Upper lobe of left lung (tissue), 4 donors: ENCODE results near the gene MKI67.

Source experiments
- EP300 ChIP-seq, 4 donors: sonication (generic); formaldehyde crosslinking; IDR thresholded peaks; one replicate each; pipeline ENCODE4 v1.5.1; 2017; ENCODE audit warnings: antibody characterized with exemption in 4 of 4, control low read depth in 2 of 4
- POLR2AphosphoS5 ChIP-seq, 2 donors: sonication (generic); formaldehyde crosslinking; IDR thresholded peaks; one replicate each; pipeline ENCODE4 v1.5.1; 2017; ENCODE audit warnings: antibody characterized with exemption in 2 of 2
- TF ChIP-seq, protein P1 (sequence below), 6 experiments: fragments of 450-650 bp in 4 of 6; fragments of 200-600 bp in 2 of 6; sonication (generic) in 2 of 6; IDR thresholded peaks; one replicate each; pipeline ENCODE4 v1.5.1; 2016 to 2019; ENCODE audit warnings: antibody characterized with exemption in 6 of 6

DNA sequence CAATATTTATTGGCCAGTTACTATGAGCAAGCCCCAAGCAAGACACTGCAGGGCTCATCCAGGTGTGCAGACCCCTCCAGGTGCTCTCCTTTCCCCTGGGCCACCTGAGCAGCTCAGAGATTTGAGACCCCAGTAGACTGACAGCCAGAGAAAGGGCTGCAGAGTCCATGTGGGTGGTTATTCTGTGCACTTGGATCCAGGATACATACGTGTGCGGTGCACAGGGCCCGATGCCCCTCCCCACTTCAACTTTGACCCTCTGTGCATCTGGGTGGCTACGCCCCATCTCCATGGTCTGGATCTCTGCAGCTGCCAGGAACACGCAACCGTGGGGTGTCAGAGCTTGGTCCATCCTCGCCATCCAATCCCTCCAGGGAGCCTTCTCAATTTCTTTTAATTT, 72.9 kb downstream of the MKI67 start:
- TF ChIP-seq EP300 (IDR thresholded peaks at IDR 0.05) (no peak), POLR2AphosphoS5 (IDR thresholded peaks at IDR 0.05) (no peak)
- TF ChIP-seq, protein P1, sequence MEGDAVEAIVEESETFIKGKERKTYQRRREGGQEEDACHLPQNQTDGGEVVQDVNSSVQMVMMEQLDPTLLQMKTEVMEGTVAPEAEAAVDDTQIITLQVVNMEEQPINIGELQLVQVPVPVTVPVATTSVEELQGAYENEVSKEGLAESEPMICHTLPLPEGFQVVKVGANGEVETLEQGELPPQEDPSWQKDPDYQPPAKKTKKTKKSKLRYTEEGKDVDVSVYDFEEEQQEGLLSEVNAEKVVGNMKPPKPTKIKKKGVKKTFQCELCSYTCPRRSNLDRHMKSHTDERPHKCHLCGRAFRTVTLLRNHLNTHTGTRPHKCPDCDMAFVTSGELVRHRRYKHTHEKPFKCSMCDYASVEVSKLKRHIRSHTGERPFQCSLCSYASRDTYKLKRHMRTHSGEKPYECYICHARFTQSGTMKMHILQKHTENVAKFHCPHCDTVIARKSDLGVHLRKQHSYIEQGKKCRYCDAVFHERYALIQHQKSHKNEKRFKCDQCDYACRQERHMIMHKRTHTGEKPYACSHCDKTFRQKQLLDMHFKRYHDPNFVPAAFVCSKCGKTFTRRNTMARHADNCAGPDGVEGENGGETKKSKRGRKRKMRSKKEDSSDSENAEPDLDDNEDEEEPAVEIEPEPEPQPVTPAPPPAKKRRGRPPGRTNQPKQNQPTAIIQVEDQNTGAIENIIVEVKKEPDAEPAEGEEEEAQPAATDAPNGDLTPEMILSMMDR (IDR thresholded peaks at IDR 0.05): no peak
